WTC11 (cell line): ENCODE measurements around the gene CREBBP. TPM values are rescaled to one million over a fixed set of nuclear protein-coding genes. Genes with fewer than 3 reads are reported as not detected.

Experiments used
- ATAC-seq: fragments of 200-7000 bp; cut with Tn5 transposase; 2 replicates; pipeline ENCODE4 v1.10.0; 2021; ENCODE audit warnings: mild to moderate bottlenecking, moderate library complexity
- CTCF ChIA-PET: fragments of 300-600 bp; sonication (Branson Sonifier 250); formaldehyde crosslinking; loops from one replicate; lab custom pipeline; 2021; ENCODE audit warnings: antibody characterized with exemption; lab: Charles Lee
- POLR2A ChIA-PET: fragments of 350-600 bp; sonication (Branson Sonifier 250); formaldehyde crosslinking; loops from one replicate; lab custom pipeline; 2021; ENCODE audit warnings: antibody characterized with exemption; lab: Charles Lee
- DNase-seq: peaks from one replicate; pipeline ENCODE4 v3.0.0; 2021; ENCODE audit warnings: low spot score
- H3K27ac Mint-ChIP-seq: 2 replicates; pipeline ENCODE4 v1.8.0; 2021; ENCODE audit warnings: mixed read lengths
- H3K27me3 Mint-ChIP-seq: 2 replicates; pipeline ENCODE4 v1.8.0; 2021; ENCODE audit warnings: low read depth, mild to moderate bottlenecking, moderate library complexity, mixed read lengths
- H3K36me3 Mint-ChIP-seq: 2 replicates; pipeline ENCODE4 v1.8.0; 2021; ENCODE audit warnings: mixed read lengths
- H3K4me1 Mint-ChIP-seq: 2 replicates; pipeline ENCODE4 v1.8.0; 2022; ENCODE audit warnings: mixed read lengths
- H3K4me3 Mint-ChIP-seq: 2 replicates; pipeline ENCODE4 v1.8.0; 2021; ENCODE audit warnings: mild to moderate bottlenecking, moderate library complexity, mixed read lengths
- H3K9me3 Mint-ChIP-seq: 2 replicates; pipeline ENCODE4 v1.8.0; 2021; ENCODE audit warnings: mixed read lengths
- ATF1 ChIP-seq: sonication (generic); formaldehyde crosslinking; IDR thresholded peaks from 2 replicates; pipeline ENCODE4 v1.8.1; 2023; ENCODE audit warnings: mild to moderate bottlenecking, moderate library complexity, missing genetic modification reagents
- CBFB ChIP-seq: sonication (generic); formaldehyde crosslinking; IDR thresholded peaks from 2 replicates; pipeline ENCODE4 v1.8.1; 2022; ENCODE audit warnings: mild to moderate bottlenecking, low read depth, missing genetic modification reagents
- FOXK1 ChIP-seq: sonication (generic); formaldehyde crosslinking; IDR thresholded peaks from 2 replicates; pipeline ENCODE4 v1.8.0; 2022; ENCODE audit warnings: mild to moderate bottlenecking, moderate library complexity, missing genetic modification reagents
- FOXP1 ChIP-seq: sonication (generic); formaldehyde crosslinking; IDR thresholded peaks from 2 replicates; pipeline ENCODE4 v1.8.0; 2022; ENCODE audit warnings: missing genetic modification reagents, mild to moderate bottlenecking, moderate library complexity, borderline replicate concordance
- GRHL2 ChIP-seq: fragments of 250-450 bp; sonication (Bioruptor Pico); IDR thresholded peaks from 2 replicates; pipeline ENCODE4 v1.8.0; 2022; ENCODE audit warnings: mild to moderate bottlenecking, moderate library complexity; ENCODE audit not compliant: insufficient replicate concordance, severe bottlenecking
- JAZF1 ChIP-seq: fragments of 250-450 bp; sonication (Bioruptor Pico); IDR thresholded peaks from 2 replicates; pipeline ENCODE4 v1.9.0; 2021; ENCODE audit warnings: moderate library complexity, mild to moderate bottlenecking, inconsistent platforms
- JUN ChIP-seq: sonication (generic); formaldehyde crosslinking; IDR thresholded peaks from 2 replicates; pipeline ENCODE4 v1.8.0; 2023; ENCODE audit warnings: mild to moderate bottlenecking, missing genetic modification reagents
- NFYB ChIP-seq: sonication (generic); formaldehyde crosslinking; conservative IDR thresholded peaks from 2 replicates; pipeline ENCODE4 v1.8.0; 2022; ENCODE audit warnings: low read depth, missing genetic modification reagents
- NR3C1 ChIP-seq: sonication (generic); formaldehyde crosslinking; conservative IDR thresholded peaks from 2 replicates; pipeline ENCODE4 v1.8.1; 2023; ENCODE audit warnings: low read depth, mild to moderate bottlenecking, missing genetic modification reagents
- PRRX2 ChIP-seq: fragments of 250-450 bp; sonication (Bioruptor Pico); IDR thresholded peaks from 2 replicates; pipeline ENCODE4 v1.8.0; 2021; ENCODE audit warnings: mild to moderate bottlenecking
- SMAD4 ChIP-seq: sonication (generic); formaldehyde crosslinking; IDR thresholded peaks from 2 replicates; pipeline ENCODE4 v1.8.0; 2022; ENCODE audit warnings: mild to moderate bottlenecking, missing genetic modification reagents
- SOX15 ChIP-seq: fragments of 250-450 bp; sonication (Bioruptor Pico); IDR thresholded peaks from 2 replicates; pipeline ENCODE4 v1.9.0; 2021; ENCODE audit warnings: mild to moderate bottlenecking
- SP1 ChIP-seq: sonication (generic); formaldehyde crosslinking; conservative IDR thresholded peaks from 2 replicates; pipeline ENCODE4 v1.8.1; 2022; ENCODE audit warnings: missing genetic modification reagents
- TEAD1 ChIP-seq: sonication (generic); formaldehyde crosslinking; IDR thresholded peaks from 2 replicates; pipeline ENCODE4 v1.8.0; 2022; ENCODE audit warnings: mild to moderate bottlenecking, missing genetic modification reagents
- TP53 ChIP-seq: sonication (generic); formaldehyde crosslinking; IDR thresholded peaks from 2 replicates; pipeline ENCODE4 v1.8.1; 2023; ENCODE audit warnings: mild to moderate bottlenecking, missing genetic modification reagents
- ZNF138 ChIP-seq: sonication (generic); formaldehyde crosslinking; conservative IDR thresholded peaks from 2 replicates; pipeline ENCODE4 v1.8.1; 2022; ENCODE audit warnings: mild to moderate bottlenecking, moderate library complexity, missing genetic modification reagents
- ZNF232 ChIP-seq: sonication (generic); formaldehyde crosslinking; IDR thresholded peaks from 2 replicates; pipeline ENCODE4 v1.8.0; 2022; ENCODE audit warnings: mild to moderate bottlenecking, missing genetic modification reagents
- ZNF671 ChIP-seq: fragments of 250-450 bp; sonication (Bioruptor Pico); IDR thresholded peaks from 2 replicates; pipeline ENCODE4 v1.8.0; 2021; ENCODE audit warnings: mild to moderate bottlenecking
- total RNA-seq: library from RNA; stranded (reverse); gene quantifications from 3 replicates; pipeline ENCODE4 v1.2.3, GENCODE V29; 2021
- TF ChIP-seq, protein P1 (sequence below): sonication (generic); formaldehyde crosslinking; IDR thresholded peaks from 2 replicates; pipeline ENCODE4 v1.8.0; 2022; ENCODE audit warnings: mild to moderate bottlenecking, missing genetic modification reagents
- TF ChIP-seq, protein P2 (sequence below): sonication (generic); formaldehyde crosslinking; IDR thresholded peaks from 2 replicates; pipeline ENCODE4 v1.8.1; 2022; ENCODE audit warnings: mild to moderate bottlenecking, missing genetic modification reagents, moderate library complexity, borderline replicate concordance
- TF ChIP-seq, protein P3 (sequence below): sonication (generic); formaldehyde crosslinking; IDR thresholded peaks from 2 replicates; pipeline ENCODE4 v1.8.1; 2023; ENCODE audit warnings: mild to moderate bottlenecking, missing genetic modification reagents
- TF ChIP-seq, protein P4 (sequence below): sonication (generic); formaldehyde crosslinking; conservative IDR thresholded peaks from 2 replicates; pipeline ENCODE4 v1.8.1; 2022; ENCODE audit warnings: mild to moderate bottlenecking, missing genetic modification reagents
- TF ChIP-seq, protein P5 (sequence below): fragments of 250-450 bp; sonication (Bioruptor Pico); IDR thresholded peaks from 2 replicates; pipeline ENCODE4 v1.9.0; 2021; ENCODE audit warnings: mild to moderate bottlenecking
- TF ChIP-seq, protein P6 (sequence below): sonication (generic); formaldehyde crosslinking; IDR thresholded peaks from 2 replicates; pipeline ENCODE4 v1.8.0; 2022; ENCODE audit warnings: mild to moderate bottlenecking, missing genetic modification reagents
- TF ChIP-seq, protein P7 (sequence below): sonication (generic); formaldehyde crosslinking; IDR thresholded peaks from 2 replicates; pipeline ENCODE4 v1.8.1; 2022; ENCODE audit warnings: low read depth, missing genetic modification reagents, borderline replicate concordance
- TF ChIP-seq, protein P8 (sequence below): sonication (generic); formaldehyde crosslinking; IDR thresholded peaks from 2 replicates; pipeline ENCODE4 v1.8.1; 2022; ENCODE audit warnings: missing genetic modification reagents, borderline replicate concordance

The CREBBP gene
- total RNA-seq, 1 experiment from 2014 or later = 49.6 TPM

DNA sequence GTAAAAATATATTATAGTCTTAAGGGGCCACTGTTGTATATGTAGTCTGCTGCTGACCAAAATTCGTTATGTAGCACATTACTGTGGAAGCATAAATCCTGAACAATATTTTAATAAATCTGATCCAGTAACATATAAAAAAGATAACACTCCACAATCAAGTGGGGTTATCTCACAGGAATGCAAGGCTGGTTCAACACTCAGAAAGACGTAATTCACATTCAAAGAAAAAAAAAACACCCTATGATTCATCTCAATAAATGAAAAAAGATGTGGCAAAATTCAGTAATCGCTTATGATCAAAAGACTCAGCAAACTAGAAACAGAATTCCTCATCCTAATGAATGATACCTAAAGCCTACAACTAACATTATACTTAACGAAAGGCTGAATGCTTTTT lies 47.8 kb downstream of the CREBBP start:
- TF ChIP-seq, protein P1, sequence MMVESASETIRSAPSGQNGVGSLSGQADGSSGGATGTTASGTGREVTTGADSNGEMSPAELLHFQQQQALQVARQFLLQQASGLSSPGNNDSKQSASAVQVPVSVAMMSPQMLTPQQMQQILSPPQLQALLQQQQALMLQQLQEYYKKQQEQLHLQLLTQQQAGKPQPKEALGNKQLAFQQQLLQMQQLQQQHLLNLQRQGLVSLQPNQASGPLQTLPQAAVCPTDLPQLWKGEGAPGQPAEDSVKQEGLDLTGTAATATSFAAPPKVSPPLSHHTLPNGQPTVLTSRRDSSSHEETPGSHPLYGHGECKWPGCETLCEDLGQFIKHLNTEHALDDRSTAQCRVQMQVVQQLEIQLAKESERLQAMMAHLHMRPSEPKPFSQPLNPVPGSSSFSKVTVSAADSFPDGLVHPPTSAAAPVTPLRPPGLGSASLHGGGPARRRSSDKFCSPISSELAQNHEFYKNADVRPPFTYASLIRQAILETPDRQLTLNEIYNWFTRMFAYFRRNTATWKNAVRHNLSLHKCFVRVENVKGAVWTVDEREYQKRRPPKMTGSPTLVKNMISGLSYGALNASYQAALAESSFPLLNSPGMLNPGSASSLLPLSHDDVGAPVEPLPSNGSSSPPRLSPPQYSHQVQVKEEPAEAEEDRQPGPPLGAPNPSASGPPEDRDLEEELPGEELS (CRISPR knock-in tag) = no peak
- TF ChIP-seq TP53 (CRISPR knock-in tag) (no peak), SP1 (CRISPR knock-in tag) (no peak), PRRX2 (no peak), FOXP1 (no peak), ZNF138 (CRISPR knock-in tag) (no peak), ZNF232 (CRISPR knock-in tag) (no peak), ATF1 (CRISPR knock-in tag) (no peak)
- TF ChIP-seq, protein P2, sequence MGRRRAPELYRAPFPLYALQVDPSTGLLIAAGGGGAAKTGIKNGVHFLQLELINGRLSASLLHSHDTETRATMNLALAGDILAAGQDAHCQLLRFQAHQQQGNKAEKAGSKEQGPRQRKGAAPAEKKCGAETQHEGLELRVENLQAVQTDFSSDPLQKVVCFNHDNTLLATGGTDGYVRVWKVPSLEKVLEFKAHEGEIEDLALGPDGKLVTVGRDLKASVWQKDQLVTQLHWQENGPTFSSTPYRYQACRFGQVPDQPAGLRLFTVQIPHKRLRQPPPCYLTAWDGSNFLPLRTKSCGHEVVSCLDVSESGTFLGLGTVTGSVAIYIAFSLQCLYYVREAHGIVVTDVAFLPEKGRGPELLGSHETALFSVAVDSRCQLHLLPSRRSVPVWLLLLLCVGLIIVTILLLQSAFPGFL (CRISPR knock-in tag) = no peak
- H3K27me3 Mint-ChIP-seq = no peaks in the 10 kb centered on the region
- H3K4me3 Mint-ChIP-seq = no peak overlapping the region
- DNase-seq (no peak), ATAC-seq (no peak)
- H3K27ac Mint-ChIP-seq = no peak overlapping the region
- CTCF ChIA-PET = no interaction called here
- peaks cover 16% of the 10 kb centered on the region for H3K9me3 Mint-ChIP-seq
- H3K36me3 Mint-ChIP-seq = peaks cover 16% of the 10 kb centered on the region
- H3K4me1 Mint-ChIP-seq = peaks cover 25% of the 10 kb centered on the region
- POLR2A ChIA-PET = no interaction called here

DNA sequence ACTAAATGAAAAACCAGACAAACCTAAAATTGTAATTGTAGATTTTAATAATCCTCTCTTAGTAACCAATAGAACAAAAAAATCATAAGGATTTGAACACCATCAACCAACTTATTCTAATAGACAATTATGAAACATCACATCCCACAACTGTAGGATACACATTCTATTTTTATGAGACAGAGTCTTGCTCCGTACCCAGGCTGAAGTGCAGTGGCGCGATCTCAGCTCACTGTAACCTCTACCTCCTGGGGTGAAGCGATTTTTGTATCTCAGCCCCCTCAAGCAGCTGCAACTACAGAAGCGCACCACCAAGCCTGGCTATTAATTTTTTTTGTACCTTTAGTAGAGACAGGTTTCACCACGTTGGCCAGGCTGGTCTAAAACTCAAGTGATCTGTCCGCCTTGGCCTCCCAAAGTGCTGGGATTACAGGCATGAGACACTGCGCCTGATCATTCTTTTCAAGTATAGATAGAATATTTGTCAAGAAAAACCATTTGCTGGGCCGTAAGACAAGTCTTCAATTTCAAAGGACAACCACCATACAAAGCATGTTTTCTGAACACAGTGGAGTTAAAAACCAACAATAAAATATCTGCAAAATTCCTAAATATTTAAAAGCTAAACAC lies 49.8 kb downstream of the CREBBP start:
- DNase-seq = no peak
- peaks cover 30% of the 10 kb centered on the region for H3K4me1 Mint-ChIP-seq
- POLR2A ChIA-PET = interaction anchor here (0.6 kb wide), 1 partner anchor 15 kb away, joined by 4 read pairs; no protein-coding TSS in a partner anchor
- H3K9me3 Mint-ChIP-seq = peaks cover 16% of the 10 kb centered on the region
- H3K27ac Mint-ChIP-seq = no peak overlapping the region
- peaks cover 16% of the 10 kb centered on the region for H3K36me3 Mint-ChIP-seq
- H3K27me3 Mint-ChIP-seq = no peaks in the 10 kb centered on the region
- H3K4me3 Mint-ChIP-seq = no peak overlapping the region
- CTCF ChIA-PET = no interaction called here
- no peak for ATAC-seq
- no peak for TF ChIP-seq JAZF1
- TF ChIP-seq, protein P3, sequence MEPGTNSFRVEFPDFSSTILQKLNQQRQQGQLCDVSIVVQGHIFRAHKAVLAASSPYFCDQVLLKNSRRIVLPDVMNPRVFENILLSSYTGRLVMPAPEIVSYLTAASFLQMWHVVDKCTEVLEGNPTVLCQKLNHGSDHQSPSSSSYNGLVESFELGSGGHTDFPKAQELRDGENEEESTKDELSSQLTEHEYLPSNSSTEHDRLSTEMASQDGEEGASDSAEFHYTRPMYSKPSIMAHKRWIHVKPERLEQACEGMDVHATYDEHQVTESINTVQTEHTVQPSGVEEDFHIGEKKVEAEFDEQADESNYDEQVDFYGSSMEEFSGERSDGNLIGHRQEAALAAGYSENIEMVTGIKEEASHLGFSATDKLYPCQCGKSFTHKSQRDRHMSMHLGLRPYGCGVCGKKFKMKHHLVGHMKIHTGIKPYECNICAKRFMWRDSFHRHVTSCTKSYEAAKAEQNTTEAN (CRISPR knock-in tag) = no peak
- TF ChIP-seq, protein P4, sequence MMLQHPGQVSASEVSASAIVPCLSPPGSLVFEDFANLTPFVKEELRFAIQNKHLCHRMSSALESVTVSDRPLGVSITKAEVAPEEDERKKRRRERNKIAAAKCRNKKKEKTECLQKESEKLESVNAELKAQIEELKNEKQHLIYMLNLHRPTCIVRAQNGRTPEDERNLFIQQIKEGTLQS = no peak
- TF ChIP-seq NR3C1 = no peak
- TF ChIP-seq, protein P5, sequence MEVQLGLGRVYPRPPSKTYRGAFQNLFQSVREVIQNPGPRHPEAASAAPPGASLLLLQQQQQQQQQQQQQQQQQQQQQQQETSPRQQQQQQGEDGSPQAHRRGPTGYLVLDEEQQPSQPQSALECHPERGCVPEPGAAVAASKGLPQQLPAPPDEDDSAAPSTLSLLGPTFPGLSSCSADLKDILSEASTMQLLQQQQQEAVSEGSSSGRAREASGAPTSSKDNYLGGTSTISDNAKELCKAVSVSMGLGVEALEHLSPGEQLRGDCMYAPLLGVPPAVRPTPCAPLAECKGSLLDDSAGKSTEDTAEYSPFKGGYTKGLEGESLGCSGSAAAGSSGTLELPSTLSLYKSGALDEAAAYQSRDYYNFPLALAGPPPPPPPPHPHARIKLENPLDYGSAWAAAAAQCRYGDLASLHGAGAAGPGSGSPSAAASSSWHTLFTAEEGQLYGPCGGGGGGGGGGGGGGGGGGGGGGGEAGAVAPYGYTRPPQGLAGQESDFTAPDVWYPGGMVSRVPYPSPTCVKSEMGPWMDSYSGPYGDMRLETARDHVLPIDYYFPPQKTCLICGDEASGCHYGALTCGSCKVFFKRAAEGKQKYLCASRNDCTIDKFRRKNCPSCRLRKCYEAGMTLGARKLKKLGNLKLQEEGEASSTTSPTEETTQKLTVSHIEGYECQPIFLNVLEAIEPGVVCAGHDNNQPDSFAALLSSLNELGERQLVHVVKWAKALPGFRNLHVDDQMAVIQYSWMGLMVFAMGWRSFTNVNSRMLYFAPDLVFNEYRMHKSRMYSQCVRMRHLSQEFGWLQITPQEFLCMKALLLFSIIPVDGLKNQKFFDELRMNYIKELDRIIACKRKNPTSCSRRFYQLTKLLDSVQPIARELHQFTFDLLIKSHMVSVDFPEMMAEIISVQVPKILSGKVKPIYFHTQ = no peak
- no peak for TF ChIP-seq SOX15 (CRISPR knock-in tag)
- no peak for TF ChIP-seq SMAD4 (CRISPR knock-in tag)
- TF ChIP-seq ZNF671 (CRISPR knock-in tag) = no peak
- no peak for TF ChIP-seq FOXK1
- no peak for TF ChIP-seq JUN (CRISPR knock-in tag)
- TF ChIP-seq, protein P6, sequence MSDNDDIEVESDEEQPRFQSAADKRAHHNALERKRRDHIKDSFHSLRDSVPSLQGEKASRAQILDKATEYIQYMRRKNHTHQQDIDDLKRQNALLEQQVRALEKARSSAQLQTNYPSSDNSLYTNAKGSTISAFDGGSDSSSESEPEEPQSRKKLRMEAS (CRISPR knock-in tag) = no peak
- no peak for TF ChIP-seq GRHL2 (CRISPR knock-in tag)
- TF ChIP-seq CBFB (CRISPR knock-in tag) = no peak
- TF ChIP-seq, protein P7, sequence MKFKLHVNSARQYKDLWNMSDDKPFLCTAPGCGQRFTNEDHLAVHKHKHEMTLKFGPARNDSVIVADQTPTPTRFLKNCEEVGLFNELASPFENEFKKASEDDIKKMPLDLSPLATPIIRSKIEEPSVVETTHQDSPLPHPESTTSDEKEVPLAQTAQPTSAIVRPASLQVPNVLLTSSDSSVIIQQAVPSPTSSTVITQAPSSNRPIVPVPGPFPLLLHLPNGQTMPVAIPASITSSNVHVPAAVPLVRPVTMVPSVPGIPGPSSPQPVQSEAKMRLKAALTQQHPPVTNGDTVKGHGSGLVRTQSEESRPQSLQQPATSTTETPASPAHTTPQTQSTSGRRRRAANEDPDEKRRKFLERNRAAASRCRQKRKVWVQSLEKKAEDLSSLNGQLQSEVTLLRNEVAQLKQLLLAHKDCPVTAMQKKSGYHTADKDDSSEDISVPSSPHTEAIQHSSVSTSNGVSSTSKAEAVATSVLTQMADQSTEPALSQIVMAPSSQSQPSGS (CRISPR knock-in tag) = no peak
- TF ChIP-seq, protein P8, sequence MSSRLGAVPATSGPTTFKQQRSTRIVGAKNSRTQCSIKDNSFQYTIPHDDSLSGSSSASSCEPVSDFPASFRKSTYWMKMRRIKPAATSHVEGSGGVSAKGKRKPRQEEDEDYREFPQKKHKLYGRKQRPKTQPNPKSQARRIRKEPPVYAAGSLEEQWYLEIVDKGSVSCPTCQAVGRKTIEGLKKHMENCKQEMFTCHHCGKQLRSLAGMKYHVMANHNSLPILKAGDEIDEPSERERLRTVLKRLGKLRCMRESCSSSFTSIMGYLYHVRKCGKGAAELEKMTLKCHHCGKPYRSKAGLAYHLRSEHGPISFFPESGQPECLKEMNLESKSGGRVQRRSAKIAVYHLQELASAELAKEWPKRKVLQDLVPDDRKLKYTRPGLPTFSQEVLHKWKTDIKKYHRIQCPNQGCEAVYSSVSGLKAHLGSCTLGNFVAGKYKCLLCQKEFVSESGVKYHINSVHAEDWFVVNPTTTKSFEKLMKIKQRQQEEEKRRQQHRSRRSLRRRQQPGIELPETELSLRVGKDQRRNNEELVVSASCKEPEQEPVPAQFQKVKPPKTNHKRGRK (CRISPR knock-in tag) = no peak
- no peak for TF ChIP-seq NFYB (CRISPR knock-in tag)
- TF ChIP-seq TEAD1 (CRISPR knock-in tag) = no peak
